HepG2 (cell line): ENCODE data around the gene OBSL1. TPM values are rescaled to one million over a fixed set of nuclear protein-coding genes. Genes with fewer than 3 reads are reported as not detected.

ENCODE experiments used
- CBX1 ChIP-seq: IDR thresholded peaks from one replicate; pipeline ENCODE4 v1.6.1; 2016; ENCODE audit warnings: antibody characterized with exemption, low read depth
- GFI1 ChIP-seq: sonication (generic); formaldehyde crosslinking; IDR thresholded peaks from 2 replicates; pipeline ENCODE4 v1.5.0; 2020; ENCODE audit warnings: missing genetic modification reagents, mild to moderate bottlenecking, borderline replicate concordance
- NCOA2 ChIP-seq: sonication (generic); formaldehyde crosslinking; IDR thresholded peaks from 2 replicates; pipeline ENCODE4 v1.8.0; 2022; ENCODE audit warnings: inconsistent platforms
- NFE2L2 ChIP-seq: fragments of 150-350 bp; IDR thresholded peaks from 2 replicates; pipeline ENCODE4 v1.6.1; 2014; ENCODE audit warnings: low read length
- NFIC ChIP-seq: IDR thresholded peaks from 2 replicates; pipeline ENCODE4 v1.6.1; 2012; ENCODE audit warnings: mild to moderate bottlenecking, low read length, inconsistent platforms
- NKX3-1 ChIP-seq: sonication (generic); formaldehyde crosslinking; IDR thresholded peaks from 2 replicates; pipeline ENCODE4 v1.5.0; 2020; ENCODE audit warnings: missing genetic modification reagents
- PAWR ChIP-seq: sonication (generic); formaldehyde crosslinking; IDR thresholded peaks from 2 replicates; pipeline ENCODE4 v1.4.0; 2020; ENCODE audit warnings: missing genetic modification reagents, mild to moderate bottlenecking, borderline replicate concordance
- PCBP1 ChIP-seq: fragments of 200-400 bp; formaldehyde crosslinking; IDR thresholded peaks from 2 replicates; pipeline ENCODE4 v1.6.1; 2017; ENCODE audit warnings: mild to moderate bottlenecking, low read depth, low read length, borderline replicate concordance
- RBAK ChIP-seq: sonication (generic); formaldehyde crosslinking; IDR thresholded peaks from 2 replicates; pipeline ENCODE4 v1.5.1; 2020; ENCODE audit warnings: mild to moderate bottlenecking, missing genetic modification reagents
- RNF2 ChIP-seq: fragments of 450-650 bp; conservative IDR thresholded peaks from 2 replicates; pipeline ENCODE4 v1.6.1; 2016; ENCODE audit warnings: low read depth
- SNAPC4 ChIP-seq: sonication (generic); formaldehyde crosslinking; IDR thresholded peaks from 2 replicates; pipeline ENCODE4 v1.4.0; 2020; ENCODE audit warnings: mild to moderate bottlenecking, missing genetic modification reagents
- ZHX1 ChIP-seq: sonication (generic); formaldehyde crosslinking; IDR thresholded peaks from 2 replicates; pipeline ENCODE4 v1.8.1; 2022; ENCODE audit warnings: low read depth, mild to moderate bottlenecking, missing genetic modification reagents
- ZNF180 ChIP-seq: sonication (generic); formaldehyde crosslinking; IDR thresholded peaks from 2 replicates; pipeline ENCODE4 v1.4.0; 2020; ENCODE audit warnings: low read depth, missing genetic modification reagents, borderline replicate concordance
- ZNF224 ChIP-seq: sonication (generic); formaldehyde crosslinking; IDR thresholded peaks from 2 replicates; pipeline ENCODE4 v1.5.0; 2020; ENCODE audit warnings: mild to moderate bottlenecking, missing genetic modification reagents
- ZNF564 ChIP-seq: sonication (generic); formaldehyde crosslinking; IDR thresholded peaks from 2 replicates; pipeline ENCODE4 v1.8.1; 2023; ENCODE audit warnings: mild to moderate bottlenecking, missing genetic modification reagents
- ZNF780A ChIP-seq: sonication (generic); formaldehyde crosslinking; IDR thresholded peaks from 2 replicates; pipeline ENCODE4 v1.8.0; 2022; ENCODE audit warnings: mild to moderate bottlenecking, missing genetic modification reagents, moderate library complexity
- polyA plus RNA-seq, 8 experiments: library from polyadenylated mRNA; depleted of rRNA in 3 of 8; stranded (reverse) in 7 of 8; unstranded in 1 of 8; fragments of >200 nt; fragmentation: Illumina TruSeq in 4 of 8; extraction: Trizol in 4 of 8; gene quantifications; 2 replicates each; pipeline versions ENCODE4 v1.2.1 to v1.2.3, GENCODE V29; 2011 to 2016; ENCODE audit warnings: low read depth in 4 of 8, missing spikeins in 1 of 8, mixed read lengths in 1 of 8; ENCODE audit not compliant: insufficient read depth in 1 of 8
- total RNA-seq, 5 experiments: library from RNA; depleted of rRNA; stranded (reverse); fragments of >200 nt; fragmentation: Illumina TruSeq; extraction: Trizol; gene quantifications; 2 replicates each; pipeline ENCODE4 v1.2.3, GENCODE V29; 2016; ENCODE audit warnings: low read depth in 1 of 5
- TF ChIP-seq, protein P1 (sequence below): sonication (generic); formaldehyde crosslinking; IDR thresholded peaks from 2 replicates; pipeline ENCODE4 v1.8.0; 2022; ENCODE audit warnings: mild to moderate bottlenecking, missing genetic modification reagents; ENCODE audit not compliant: insufficient replicate concordance
- TF ChIP-seq, protein P2 (sequence below): sonication (generic); formaldehyde crosslinking; IDR thresholded peaks from 2 replicates; pipeline ENCODE4 v1.4.0; 2020; ENCODE audit warnings: missing genetic modification reagents, borderline replicate concordance

Gene OBSL1
- total and polyA plus RNA-seq, 2 of the 13 experiments (the other 11 are each of a cell fraction or from before 2014, with no cell fraction given), result 86.7 to 218 TPM

GRCh38 chr2:219571311-219572236, at the start of gene OBSL1 (continued):
- peak; percentile 88; the same call in 1 of the 2 replicates for TF ChIP-seq ZNF224 (CRISPR knock-in tag)
- no peak for TF ChIP-seq RBAK (CRISPR knock-in tag)
- TF ChIP-seq SNAPC4 (CRISPR knock-in tag), result 0 out of 2 replicates have a peak, but pooled peaks have one; percentile 37
- no peak for TF ChIP-seq ZNF180 (CRISPR knock-in tag)
- TF ChIP-seq PCBP1, result peak; percentile 53; the same call in 1 of the 2 replicates
- peak; percentile 78; the same call in 1 of the 2 replicates for TF ChIP-seq GFI1 (CRISPR knock-in tag)
- TF ChIP-seq CBX1, result no peak
- TF ChIP-seq, protein P1, sequence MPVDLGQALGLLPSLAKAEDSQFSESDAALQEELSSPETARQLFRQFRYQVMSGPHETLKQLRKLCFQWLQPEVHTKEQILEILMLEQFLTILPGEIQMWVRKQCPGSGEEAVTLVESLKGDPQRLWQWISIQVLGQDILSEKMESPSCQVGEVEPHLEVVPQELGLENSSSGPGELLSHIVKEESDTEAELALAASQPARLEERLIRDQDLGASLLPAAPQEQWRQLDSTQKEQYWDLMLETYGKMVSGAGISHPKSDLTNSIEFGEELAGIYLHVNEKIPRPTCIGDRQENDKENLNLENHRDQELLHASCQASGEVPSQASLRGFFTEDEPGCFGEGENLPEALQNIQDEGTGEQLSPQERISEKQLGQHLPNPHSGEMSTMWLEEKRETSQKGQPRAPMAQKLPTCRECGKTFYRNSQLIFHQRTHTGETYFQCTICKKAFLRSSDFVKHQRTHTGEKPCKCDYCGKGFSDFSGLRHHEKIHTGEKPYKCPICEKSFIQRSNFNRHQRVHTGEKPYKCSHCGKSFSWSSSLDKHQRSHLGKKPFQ (CRISPR knock-in tag), result peak; percentile 79
- no peak for TF ChIP-seq NFIC
- peak; percentile 77; the same call in 1 of the 2 replicates for TF ChIP-seq NKX3-1 (CRISPR knock-in tag)
- TF ChIP-seq ZNF780A, result peak; percentile 88; the same call in 1 of the 2 replicates
- TF ChIP-seq NFE2L2, result no peak
- TF ChIP-seq, protein P2, sequence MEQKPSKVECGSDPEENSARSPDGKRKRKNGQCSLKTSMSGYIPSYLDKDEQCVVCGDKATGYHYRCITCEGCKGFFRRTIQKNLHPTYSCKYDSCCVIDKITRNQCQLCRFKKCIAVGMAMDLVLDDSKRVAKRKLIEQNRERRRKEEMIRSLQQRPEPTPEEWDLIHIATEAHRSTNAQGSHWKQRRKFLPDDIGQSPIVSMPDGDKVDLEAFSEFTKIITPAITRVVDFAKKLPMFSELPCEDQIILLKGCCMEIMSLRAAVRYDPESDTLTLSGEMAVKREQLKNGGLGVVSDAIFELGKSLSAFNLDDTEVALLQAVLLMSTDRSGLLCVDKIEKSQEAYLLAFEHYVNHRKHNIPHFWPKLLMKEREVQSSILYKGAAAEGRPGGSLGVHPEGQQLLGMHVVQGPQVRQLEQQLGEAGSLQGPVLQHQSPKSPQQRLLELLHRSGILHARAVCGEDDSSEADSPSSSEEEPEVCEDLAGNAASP (CRISPR knock-in tag), result peak; percentile 93
- no peak for TF ChIP-seq ZHX1 (CRISPR knock-in tag)
- no peak for TF ChIP-seq RNF2
- no peak; the same call in 1 of the 2 replicates for TF ChIP-seq ZNF564
- 0 out of 2 replicates have a peak, but pooled peaks have one; percentile 42 for TF ChIP-seq NCOA2 (CRISPR knock-in tag)
- TF ChIP-seq PAWR, result no peak
